Parathyroid adenoma (tissue), 2 donors: Measurements from ENCODE around the gene MACROH2A1.

ENCODE experiments used
- H2AFZ ChIP-seq: fragments of 300-600 bp; sonication (generic); one replicate; pipeline ENCODE4 v1.7.0; 2017; ENCODE audit warnings: antibody characterized with exemption, mild to moderate bottlenecking
- H3K27ac ChIP-seq: fragments of 300-600 bp; sonication (generic); one replicate; pipeline ENCODE4 v1.7.0; 2017
- H3K27me3 ChIP-seq: fragments of 300-600 bp; sonication (generic); one replicate; pipeline ENCODE4 v1.7.0; 2017; ENCODE audit warnings: low read length; ENCODE audit not compliant: control insufficient read depth, insufficient read depth
- H3K36me3 ChIP-seq: fragments of 300-600 bp; sonication (generic); one replicate; pipeline ENCODE4 v1.7.0; 2017; ENCODE audit warnings: low read length; ENCODE audit not compliant: control insufficient read depth, insufficient read depth
- H3K4me1 ChIP-seq: fragments of 300-600 bp; sonication (generic); one replicate; pipeline ENCODE4 v1.7.0; 2017; ENCODE audit warnings: control low read depth
- H3K4me2 ChIP-seq: fragments of 300-600 bp; sonication (generic); one replicate; pipeline ENCODE4 v1.7.0; 2017; ENCODE audit warnings: low read length
- H3K4me3 ChIP-seq: fragments of 300-600 bp; sonication (generic); one replicate; pipeline ENCODE4 v1.7.0; 2017; ENCODE audit warnings: low read depth, low read length
- H3K79me2 ChIP-seq: fragments of 300-600 bp; sonication (generic); one replicate; pipeline ENCODE4 v1.7.0; 2017; ENCODE audit warnings: control low read depth
- H3K9ac ChIP-seq: fragments of 300-600 bp; sonication (generic); one replicate; pipeline ENCODE4 v1.7.0; 2017; ENCODE audit warnings: mild to moderate bottlenecking
- H3K9me3 ChIP-seq: fragments of 300-600 bp; sonication (generic); one replicate; pipeline ENCODE4 v1.7.0; 2017; ENCODE audit warnings: low read length; ENCODE audit not compliant: control insufficient read depth
- TF ChIP-seq, protein P1 (sequence below): fragments of 300-600 bp; sonication (generic); IDR thresholded peaks from one replicate; pipeline ENCODE4 v1.7.0; 2017; ENCODE audit warnings: antibody characterized with exemption, mild to moderate bottlenecking
- donor health status: primary hyperparathyroidism.

MACROH2A1 gene

DNA sequence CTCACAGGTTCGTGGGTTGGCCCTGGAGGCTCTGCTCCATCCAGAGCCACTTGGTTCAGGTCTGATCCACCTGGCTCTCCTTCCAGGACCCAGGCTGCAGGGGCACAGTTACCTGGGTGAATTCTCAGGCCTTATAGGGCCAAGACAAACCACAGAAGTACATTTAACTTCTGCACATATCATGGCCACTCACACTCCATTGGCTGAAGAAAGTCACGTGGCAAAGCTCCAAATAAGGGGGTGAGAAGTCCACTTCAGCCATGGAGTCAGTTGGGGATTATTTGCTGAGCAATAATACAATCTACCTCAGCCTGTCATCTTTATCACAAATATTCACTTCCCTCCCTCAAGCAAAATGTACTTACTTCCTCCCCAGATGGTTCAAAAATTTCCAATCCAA lies 83.6 kb downstream of the MACROH2A1 start:
- Histone ChIP-seq H3K9me3 (no peaks in the 10 kb centered on the region), H2AFZ (no peak overlapping the region), H3K27me3 (no peaks in the 10 kb centered on the region), H3K4me1 (no peaks in the 10 kb centered on the region), H3K27ac (no peak overlapping the region), H3K9ac (no peak overlapping the region), H3K4me3 (no peak overlapping the region), H3K36me3 (no peaks in the 10 kb centered on the region), H3K4me2 (no peak overlapping the region), H3K79me2 (no peaks in the 10 kb centered on the region)
- TF ChIP-seq, protein P1, sequence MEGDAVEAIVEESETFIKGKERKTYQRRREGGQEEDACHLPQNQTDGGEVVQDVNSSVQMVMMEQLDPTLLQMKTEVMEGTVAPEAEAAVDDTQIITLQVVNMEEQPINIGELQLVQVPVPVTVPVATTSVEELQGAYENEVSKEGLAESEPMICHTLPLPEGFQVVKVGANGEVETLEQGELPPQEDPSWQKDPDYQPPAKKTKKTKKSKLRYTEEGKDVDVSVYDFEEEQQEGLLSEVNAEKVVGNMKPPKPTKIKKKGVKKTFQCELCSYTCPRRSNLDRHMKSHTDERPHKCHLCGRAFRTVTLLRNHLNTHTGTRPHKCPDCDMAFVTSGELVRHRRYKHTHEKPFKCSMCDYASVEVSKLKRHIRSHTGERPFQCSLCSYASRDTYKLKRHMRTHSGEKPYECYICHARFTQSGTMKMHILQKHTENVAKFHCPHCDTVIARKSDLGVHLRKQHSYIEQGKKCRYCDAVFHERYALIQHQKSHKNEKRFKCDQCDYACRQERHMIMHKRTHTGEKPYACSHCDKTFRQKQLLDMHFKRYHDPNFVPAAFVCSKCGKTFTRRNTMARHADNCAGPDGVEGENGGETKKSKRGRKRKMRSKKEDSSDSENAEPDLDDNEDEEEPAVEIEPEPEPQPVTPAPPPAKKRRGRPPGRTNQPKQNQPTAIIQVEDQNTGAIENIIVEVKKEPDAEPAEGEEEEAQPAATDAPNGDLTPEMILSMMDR = no peak

DNA sequence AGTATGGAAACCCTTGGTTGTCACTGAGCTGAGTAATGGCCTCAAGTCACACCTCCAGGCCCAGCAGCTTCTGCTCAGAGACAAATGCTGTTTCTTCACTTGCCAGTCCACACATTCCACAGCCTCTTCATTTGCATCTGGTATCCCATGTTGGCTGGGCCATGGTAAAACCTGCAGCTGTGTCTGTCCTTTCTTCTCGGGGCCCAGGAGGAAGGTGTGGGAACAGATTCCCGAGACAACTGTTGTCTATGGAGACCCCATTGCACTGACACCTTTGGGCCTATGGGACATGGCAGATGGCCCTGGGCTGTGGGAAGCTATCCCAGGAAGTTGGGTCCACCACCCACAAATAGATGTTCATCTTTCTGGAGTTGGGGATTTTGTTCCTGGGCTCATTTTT lies 85.1 kb downstream of the MACROH2A1 start:
- Histone ChIP-seq H3K27ac (no peak overlapping the region), H3K9ac (no peak overlapping the region), H3K4me3 (no peak overlapping the region), H3K4me2 (no peak overlapping the region), H2AFZ (no peak overlapping the region), H3K27me3 (no peaks in the 10 kb centered on the region), H3K4me1 (no peaks in the 10 kb centered on the region), H3K79me2 (no peaks in the 10 kb centered on the region), H3K9me3 (no peaks in the 10 kb centered on the region), H3K36me3 (no peaks in the 10 kb centered on the region)
- TF ChIP-seq, protein P1 = no peak

DNA sequence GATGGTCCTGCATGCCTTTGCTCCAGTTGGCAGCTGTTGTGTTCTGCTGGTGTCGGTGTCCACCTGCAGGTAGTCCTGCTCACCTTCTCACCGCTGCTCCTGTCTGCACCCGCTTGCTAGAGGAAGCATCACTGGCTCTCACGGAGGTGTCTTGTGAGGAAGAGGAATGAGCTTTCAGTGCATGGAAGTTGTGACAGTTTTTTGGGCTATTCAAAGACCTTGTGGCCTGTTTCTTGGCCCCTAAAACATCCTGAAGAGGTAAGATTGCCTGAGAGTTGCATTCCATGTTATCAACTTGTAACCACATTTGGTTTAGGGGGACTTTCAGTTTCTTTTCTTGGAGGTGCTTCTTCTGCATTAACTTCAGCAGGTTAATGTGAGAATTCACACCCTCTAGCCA lies 85.6 kb downstream of the MACROH2A1 start:
- Histone ChIP-seq H3K4me2 (no peak overlapping the region), H3K27me3 (no peaks in the 10 kb centered on the region), H3K9ac (no peak overlapping the region), H3K4me3 (no peak overlapping the region), H3K79me2 (no peaks in the 10 kb centered on the region), H3K4me1 (no peaks in the 10 kb centered on the region), H2AFZ (no peak overlapping the region), H3K36me3 (no peaks in the 10 kb centered on the region), H3K27ac (no peak overlapping the region), H3K9me3 (no peaks in the 10 kb centered on the region)
- TF ChIP-seq, protein P1 = no peak

DNA sequence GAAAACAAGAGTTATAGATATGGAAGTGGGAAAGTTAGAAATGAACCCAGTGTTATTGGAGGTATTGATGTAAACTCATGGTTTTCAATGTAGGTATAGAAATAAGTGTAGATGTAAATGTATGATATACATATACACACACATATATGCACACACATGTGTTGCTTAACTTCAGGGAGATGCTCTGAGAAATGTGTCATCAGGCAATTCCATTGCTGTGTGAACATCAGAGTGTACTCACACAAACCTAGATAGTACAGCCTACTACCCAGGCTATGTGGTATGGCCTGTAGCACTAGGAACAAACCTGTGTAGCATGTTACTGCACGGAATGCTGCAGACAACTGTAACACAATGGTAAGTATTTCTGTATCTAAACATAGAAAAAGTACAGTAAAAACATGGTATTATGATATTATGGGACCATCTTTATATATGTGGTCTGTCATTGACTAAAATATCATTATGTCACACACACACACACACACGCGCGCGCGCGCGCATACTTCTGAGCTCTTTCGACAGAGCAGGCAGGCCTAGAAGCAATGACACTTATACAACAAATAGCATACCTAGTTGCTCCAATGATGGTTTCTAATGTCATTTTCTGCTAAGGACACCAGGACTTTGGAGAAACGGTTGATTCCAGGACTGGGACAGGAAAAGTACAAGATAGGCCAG lies 86.6 kb downstream of the MACROH2A1 start:
- H3K79me2 ChIP-seq = no peaks in the 10 kb centered on the region
- no peak overlapping the region for H3K27ac ChIP-seq
- H3K4me2 ChIP-seq = no peak overlapping the region
- H3K36me3 ChIP-seq = no peaks in the 10 kb centered on the region
- no peak overlapping the region for H2AFZ ChIP-seq
- no peak overlapping the region for H3K9ac ChIP-seq
- H3K4me3 ChIP-seq = no peak overlapping the region
- TF ChIP-seq, protein P1 = no peak
- H3K4me1 ChIP-seq = no peaks in the 10 kb centered on the region
- no peaks in the 10 kb centered on the region for H3K27me3 ChIP-seq
- H3K9me3 ChIP-seq = no peaks in the 10 kb centered on the region

DNA sequence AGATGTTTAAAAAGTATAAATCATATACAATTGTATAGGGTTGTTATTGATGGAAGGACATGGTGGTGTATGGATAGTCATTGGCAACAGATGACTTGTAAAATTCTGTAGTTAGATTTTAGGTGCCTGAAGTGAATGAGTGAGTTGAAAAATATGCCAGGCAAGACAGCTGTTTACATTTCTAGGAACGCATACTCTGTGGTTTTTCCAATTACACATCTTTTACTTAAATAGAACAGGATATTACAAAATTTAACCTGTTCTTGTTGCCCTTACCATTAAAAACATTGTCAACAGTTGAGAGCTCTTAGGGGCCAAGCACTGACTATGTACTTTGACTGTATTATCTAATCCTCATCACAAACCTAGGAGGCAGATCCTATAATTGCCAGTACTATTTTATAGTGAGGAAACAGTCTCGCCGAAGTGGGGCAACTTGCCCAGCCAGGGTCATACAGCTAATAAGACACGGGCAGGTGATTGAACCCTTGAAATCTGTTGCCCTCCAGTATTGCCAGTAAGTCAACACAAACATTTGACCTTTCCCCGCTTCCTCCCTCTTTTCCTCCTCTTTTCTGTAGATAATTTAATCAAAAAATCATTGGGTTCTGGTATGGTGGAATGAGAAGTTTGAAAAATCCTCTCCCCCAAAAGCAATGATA lies 88.6 kb downstream of the MACROH2A1 start:
- Histone ChIP-seq H3K27me3 (no peaks in the 10 kb centered on the region), H3K9me3 (no peaks in the 10 kb centered on the region), H3K9ac (no peak overlapping the region), H3K4me2 (no peak overlapping the region), H3K36me3 (no peaks in the 10 kb centered on the region), H3K4me1 (no peaks in the 10 kb centered on the region), H2AFZ (no peak overlapping the region), H3K27ac (no peak overlapping the region), H3K79me2 (no peaks in the 10 kb centered on the region), H3K4me3 (no peak overlapping the region)
- TF ChIP-seq, protein P1 = no peak
